Transverse colon (tissue), 3 donors: Measurements from ENCODE around the gene SNX22.

Source experiments
- EP300 ChIP-seq: sonication (generic); formaldehyde crosslinking; IDR thresholded peaks from one replicate; pipeline ENCODE4 v1.6.1; 2017; ENCODE audit warnings: antibody characterized with exemption, low read depth
- POLR2A ChIP-seq: fragments of 450-650 bp; IDR thresholded peaks from one replicate; pipeline ENCODE4 v1.6.1; 2016; ENCODE audit warnings: antibody characterized with exemption, mild to moderate bottlenecking, moderate library complexity
- TF ChIP-seq, protein P1 (sequence below), 5 experiments: fragments of 200-600 bp in 3 of 5; fragments of 450-650 bp in 2 of 5; sonication (generic) in 3 of 5; IDR thresholded peaks; 1 replicate in 2 of 5; 2 replicates in 3 of 5; pipeline ENCODE4 v1.5.1; 2016 to 2017; ENCODE audit warnings: antibody characterized with exemption in 5 of 5, inconsistent platforms in 3 of 5, mild to moderate bottlenecking in 2 of 5, moderate library complexity in 1 of 5

DNA sequence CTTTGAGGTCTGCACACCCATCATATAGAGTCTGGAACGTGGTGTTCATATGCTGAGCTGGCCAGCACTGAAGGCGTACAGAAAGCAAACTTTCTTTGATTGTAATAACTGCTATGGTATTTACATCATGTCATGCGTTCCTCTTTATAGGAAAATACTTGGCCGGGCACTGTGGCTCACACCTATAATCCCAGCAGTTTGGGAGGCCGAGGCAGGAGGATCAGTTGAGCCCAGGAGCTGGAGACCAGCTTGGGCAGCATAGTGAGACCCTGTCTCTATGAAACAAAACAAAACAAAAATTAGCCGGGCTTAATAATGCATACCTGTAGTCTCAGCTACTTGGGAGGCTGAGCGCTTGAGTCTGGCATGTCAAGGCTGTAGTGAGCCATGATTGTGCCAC is 3.4 kb upstream of the SNX22 start:
- TF ChIP-seq POLR2A (no peak), EP300 (no peak)
- TF ChIP-seq, protein P1, sequence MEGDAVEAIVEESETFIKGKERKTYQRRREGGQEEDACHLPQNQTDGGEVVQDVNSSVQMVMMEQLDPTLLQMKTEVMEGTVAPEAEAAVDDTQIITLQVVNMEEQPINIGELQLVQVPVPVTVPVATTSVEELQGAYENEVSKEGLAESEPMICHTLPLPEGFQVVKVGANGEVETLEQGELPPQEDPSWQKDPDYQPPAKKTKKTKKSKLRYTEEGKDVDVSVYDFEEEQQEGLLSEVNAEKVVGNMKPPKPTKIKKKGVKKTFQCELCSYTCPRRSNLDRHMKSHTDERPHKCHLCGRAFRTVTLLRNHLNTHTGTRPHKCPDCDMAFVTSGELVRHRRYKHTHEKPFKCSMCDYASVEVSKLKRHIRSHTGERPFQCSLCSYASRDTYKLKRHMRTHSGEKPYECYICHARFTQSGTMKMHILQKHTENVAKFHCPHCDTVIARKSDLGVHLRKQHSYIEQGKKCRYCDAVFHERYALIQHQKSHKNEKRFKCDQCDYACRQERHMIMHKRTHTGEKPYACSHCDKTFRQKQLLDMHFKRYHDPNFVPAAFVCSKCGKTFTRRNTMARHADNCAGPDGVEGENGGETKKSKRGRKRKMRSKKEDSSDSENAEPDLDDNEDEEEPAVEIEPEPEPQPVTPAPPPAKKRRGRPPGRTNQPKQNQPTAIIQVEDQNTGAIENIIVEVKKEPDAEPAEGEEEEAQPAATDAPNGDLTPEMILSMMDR (IDR thresholded peaks at IDR 0.05): no peak
